CMK (cell line): ENCODE results near the gene ZNF575.

Experiments
- DNase-seq: peaks from one replicate; pipeline ENCODE4 v3.0.0-alpha.2; 2010; ENCODE audit warnings: low read depth

Gene ZNF575

GRCh38 chr19:43574424-43575155, 41.6 kb downstream of the ZNF575 start:
- DNase-seq: no peak

- DNase-seq: peak; percentile 93
These were observed 42.4 kb downstream of the ZNF575 start, which contains the start of the genes PINLYP and XRCC1 for GRCh38 chr19:43575156-43575950. PINLYP (plus strand) TSS chr19:43575801; CDS start chr19:43577192, 1,391 bp downstream. XRCC1 (minus strand) TSS chr19:43575527; CDS start chr19:43575458, 69 bp downstream.

GRCh38 chr19:43575955-43576878, 43.2 kb downstream of the ZNF575 start:
- no peak for DNase-seq

GRCh38 chr19:43578787-43579186, 45.8 kb downstream of the ZNF575 start:
- DNase-seq: no peak

GRCh38 chr19:43581467-43581866, 48.5 kb downstream of the ZNF575 start:
- no peak for DNase-seq

GRCh38 chr19:43582495-43582894, 49.5 kb downstream of the ZNF575 start:
- DNase-seq: no peak

GRCh38 chr19:43584484-43584883, 51.5 kb downstream of the ZNF575 start:
- DNase-seq: no peak
